Activated effector memory CD4-positive, alpha-beta T cell treated with Interleukin-2 at 50 U/mL for 16 hours (primary cell): ENCODE data around the gene EIF4EBP2.

Source experiments
- DNase-seq: peaks from one replicate; pipeline ENCODE4 v3.0.0-alpha.2; 2020

EIF4EBP2 gene

GRCh38 chr10:70433581-70434280 is 29.8 kb downstream of the EIF4EBP2 start:
- DNase-seq: no peak

GRCh38 chr10:70435241-70436085 is 31.5 kb downstream of the EIF4EBP2 start:
- no peak for DNase-seq

- DNase-seq: no peak
These were observed 33.8 kb downstream of the EIF4EBP2 start for GRCh38 chr10:70437721-70438120.

GRCh38 chr10:70440296-70441160 is 36.6 kb downstream of the EIF4EBP2 start:
- no peak for DNase-seq

GRCh38 chr10:70441161-70441894 is 37.4 kb downstream of the EIF4EBP2 start, which contains the start of gene NODAL:
TSS of gene NODAL (minus strand) at chr10:70441681. CDS start at chr10:70441667, 14 bp downstream.
- no peak for DNase-seq

- DNase-seq: no peak
These were observed 38.0 kb downstream of the EIF4EBP2 start for GRCh38 chr10:70441895-70442309.

- DNase-seq: no peak
These were observed 38.5 kb downstream of the EIF4EBP2 start for GRCh38 chr10:70442332-70442988.

- DNase-seq: no peak
These were observed 40.8 kb downstream of the EIF4EBP2 start for GRCh38 chr10:70444744-70445143.

GRCh38 chr10:70445718-70446657 is 42.0 kb downstream of the EIF4EBP2 start:
- DNase-seq: no peak

GRCh38 chr10:70448236-70448635 is 44.3 kb downstream of the EIF4EBP2 start:
- no peak for DNase-seq

- no peak for DNase-seq
These were observed 51.3 kb downstream of the EIF4EBP2 start for GRCh38 chr10:70455213-70455630.

GRCh38 chr10:70456164-70456563 is 52.2 kb downstream of the EIF4EBP2 start:
- no peak for DNase-seq

GRCh38 chr10:70457759-70458305 is 53.9 kb downstream of the EIF4EBP2 start:
- no peak for DNase-seq

- DNase-seq: no peak
These were observed 54.5 kb downstream of the EIF4EBP2 start for GRCh38 chr10:70458329-70459060.

- DNase-seq: no peak
These were observed 55.3 kb downstream of the EIF4EBP2 start for GRCh38 chr10:70459061-70459773.

- DNase-seq: no peak
These were observed 56.0 kb downstream of the EIF4EBP2 start for GRCh38 chr10:70459774-70460490.

- DNase-seq: no peak
These were observed 57.7 kb downstream of the EIF4EBP2 start for GRCh38 chr10:70461397-70462348.
